GM21447 (cell line): ENCODE data around the gene MFSD1.

Source experiments
- ATAC-seq: cut with Tn5 transposase; IDR thresholded peaks from one replicate; pipeline ENCODE4 v1.9.1; 2021; ENCODE audit not compliant: unreplicated experiment

Gene MFSD1

DNA sequence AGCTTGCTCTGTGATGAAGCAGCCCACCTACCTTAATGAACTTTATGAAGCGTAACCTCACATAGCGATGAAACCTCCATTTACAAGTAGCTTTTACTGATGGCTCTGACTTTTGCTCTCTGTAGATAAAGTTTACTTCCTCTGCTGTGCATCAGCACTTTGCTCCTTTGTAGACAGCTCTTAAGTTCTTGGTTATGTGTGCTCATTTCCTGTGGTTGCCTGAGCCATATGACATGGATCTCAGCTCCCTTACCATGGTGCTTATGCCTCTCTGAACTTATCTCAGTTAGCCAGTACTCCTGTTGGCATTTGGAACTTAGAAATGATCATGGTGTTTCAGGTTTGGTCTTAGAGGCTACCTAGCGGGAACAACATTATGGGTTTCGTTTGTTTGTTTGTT is 7.8 kb downstream of the MFSD1 start:
- no peak for ATAC-seq

DNA sequence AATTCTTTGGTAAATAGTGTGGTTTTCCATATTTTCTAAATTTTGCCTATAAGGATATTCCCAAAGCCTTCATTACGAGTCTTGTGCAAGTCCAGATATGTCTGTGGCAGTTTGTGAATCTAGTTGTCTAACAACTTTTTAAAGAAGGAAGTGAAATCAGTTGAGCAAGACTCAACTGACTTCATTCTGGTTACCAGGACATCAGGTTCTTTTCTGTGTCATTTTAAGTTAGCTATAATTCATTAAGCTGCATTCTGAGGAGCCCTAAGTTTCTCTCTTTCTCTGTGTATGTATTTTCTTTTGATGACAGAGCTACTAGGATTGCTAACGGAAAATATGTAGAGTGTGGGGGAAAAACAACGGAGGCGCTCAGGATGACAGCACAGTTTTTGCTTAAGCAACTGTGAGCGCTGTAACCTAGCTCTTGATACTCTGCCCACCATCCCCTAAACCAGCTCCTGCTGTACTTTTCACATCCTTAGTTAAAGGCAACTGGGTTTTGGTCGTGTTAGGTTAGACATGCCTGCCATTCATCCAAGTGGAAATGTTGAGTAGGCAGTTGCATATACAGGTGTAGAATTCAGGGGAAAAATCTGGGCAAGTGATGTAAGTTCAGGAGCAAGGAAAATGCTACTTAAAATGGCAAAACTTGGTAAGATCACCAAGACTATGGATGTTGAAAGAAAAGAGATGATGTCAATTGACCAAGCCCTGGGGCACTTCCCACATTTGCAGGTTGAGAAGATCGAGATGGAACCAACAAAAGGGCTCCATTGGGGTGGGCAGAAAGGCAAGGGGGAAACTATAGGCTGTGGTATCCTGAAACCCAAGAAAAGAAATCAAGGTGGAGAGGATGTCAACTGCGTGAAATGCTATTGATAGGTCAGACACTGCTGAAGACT is 9.2 kb downstream of the MFSD1 start:
- ATAC-seq: no peak

- ATAC-seq: no peak
Measured at GRCh38 chr3:158819282-158819681, 17.4 kb downstream of the MFSD1 start.

- no peak for ATAC-seq
Measured at GRCh38 chr3:158820521-158820920, 18.7 kb downstream of the MFSD1 start.

DNA sequence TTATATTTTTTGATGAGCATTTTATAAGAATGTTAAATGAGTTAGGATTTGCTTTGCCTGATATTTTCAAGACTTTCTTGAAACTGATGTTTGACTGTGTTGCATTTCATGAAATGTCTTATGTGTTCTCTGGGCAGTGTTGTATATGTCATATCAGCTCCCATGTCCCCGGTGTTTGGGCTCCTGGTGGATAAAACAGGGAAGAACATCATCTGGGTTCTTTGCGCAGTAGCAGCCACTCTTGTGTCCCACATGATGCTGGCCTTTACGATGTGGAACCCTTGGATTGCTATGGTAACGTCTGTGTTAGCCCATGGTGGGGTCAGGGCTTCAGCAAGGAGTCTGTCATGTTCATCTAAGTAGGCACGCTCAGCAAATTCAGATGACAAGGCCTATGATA is 20.0 kb downstream of the MFSD1 start:
- no peak for ATAC-seq

DNA sequence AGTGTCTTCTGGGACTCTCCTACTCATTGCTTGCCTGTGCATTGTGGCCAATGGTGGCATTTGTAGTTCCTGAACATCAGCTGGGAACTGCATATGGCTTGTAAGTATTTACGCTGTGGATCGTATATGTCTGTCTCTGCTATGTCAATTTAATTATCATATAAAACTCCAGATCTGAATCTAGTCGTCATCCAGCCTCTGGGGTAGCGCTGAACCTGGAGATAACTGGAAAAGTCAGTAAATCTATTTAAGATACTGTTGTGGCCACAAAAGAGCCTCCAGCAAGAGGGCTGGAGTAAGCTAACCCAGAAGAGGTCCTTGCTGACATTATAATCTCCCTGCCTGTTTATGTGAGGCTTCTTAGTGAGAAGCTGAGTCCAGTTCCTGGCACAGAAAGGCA is 21.6 kb downstream of the MFSD1 start:
- ATAC-seq: no peak

GRCh38 chr3:158827773-158828172 is 25.9 kb downstream of the MFSD1 start:
- ATAC-seq: no peak

DNA sequence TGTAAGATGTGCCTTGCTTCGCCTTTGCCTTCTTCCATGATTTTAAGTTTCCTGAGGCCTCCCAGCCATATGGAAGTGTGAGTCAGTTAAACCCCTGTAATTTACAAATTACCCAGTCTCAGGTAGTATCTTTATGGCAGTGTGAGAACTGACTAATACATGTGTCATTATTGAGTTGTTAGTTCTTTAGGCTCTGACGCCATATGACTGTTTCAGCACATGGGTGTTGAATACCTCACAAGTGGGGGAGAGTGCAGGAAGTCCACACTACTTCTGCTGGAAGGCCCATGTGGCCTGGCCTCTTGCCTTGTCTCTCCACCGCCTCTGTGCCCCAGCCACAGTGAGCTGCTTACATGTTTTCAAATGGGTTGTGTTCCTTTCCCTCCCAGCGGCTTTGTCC is 28.5 kb downstream of the MFSD1 start:
- ATAC-seq: no peak

GRCh38 chr3:158831861-158832260 is 30.0 kb downstream of the MFSD1 start:
- no peak for ATAC-seq

DNA sequence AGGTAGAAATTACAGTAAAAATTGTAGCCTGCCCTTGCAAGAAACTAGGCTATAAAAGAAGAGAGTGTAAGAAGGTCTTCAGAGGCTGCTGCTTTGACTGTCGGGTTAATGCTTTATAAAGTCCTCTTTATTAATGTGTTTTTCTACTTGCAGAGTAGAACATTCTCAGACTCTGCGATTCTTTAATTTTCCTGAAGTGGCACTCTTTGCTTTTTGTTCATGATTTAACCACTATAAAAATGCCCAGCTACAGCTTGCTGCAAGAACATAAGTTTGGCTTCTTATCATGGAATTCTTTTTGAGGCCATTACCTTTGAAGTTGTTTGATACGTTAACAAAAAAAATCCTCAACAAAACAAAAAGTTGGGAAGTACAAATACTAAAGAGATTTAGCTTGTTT is 33.8 kb downstream of the MFSD1 start:
- ATAC-seq: no peak

DNA sequence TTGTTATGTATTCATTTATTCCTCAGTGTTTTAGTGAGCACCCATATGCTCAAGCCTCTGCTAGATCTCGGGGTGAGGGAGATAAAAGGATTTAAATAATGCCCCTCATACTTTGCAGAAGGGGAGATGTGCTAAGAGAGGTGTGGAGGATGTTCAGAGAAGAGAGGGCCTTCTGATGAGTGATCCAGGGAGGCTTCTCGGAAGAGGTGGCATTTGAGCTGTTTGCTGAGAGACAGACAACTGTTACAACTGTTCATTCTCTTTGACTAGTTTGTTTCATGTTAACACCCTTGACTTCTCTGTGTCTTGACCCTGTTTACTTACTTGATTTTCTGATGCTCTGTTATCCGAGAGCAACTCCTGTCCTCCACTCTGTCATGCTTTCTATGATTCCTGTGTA is 34.5 kb downstream of the MFSD1 start:
- ATAC-seq: no peak

DNA sequence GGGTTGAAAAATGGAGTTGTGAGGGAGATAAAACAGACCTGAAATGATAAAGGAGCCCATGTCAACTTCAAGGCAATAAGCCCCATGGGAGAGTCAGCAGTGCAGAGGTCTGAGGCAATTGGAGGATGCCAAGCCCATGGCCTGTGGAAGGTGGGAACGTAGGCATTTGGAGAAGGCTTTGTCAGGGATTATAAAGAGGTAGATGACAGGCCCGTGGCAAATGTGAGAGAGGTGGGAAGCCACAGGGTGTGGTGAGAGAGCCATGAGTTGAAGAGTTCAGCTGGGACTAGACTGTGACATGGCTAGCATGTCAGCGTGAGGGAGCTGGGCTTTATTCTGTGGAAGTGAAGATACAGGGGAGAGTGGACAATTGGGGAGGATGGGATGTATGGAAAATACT is 35.4 kb downstream of the MFSD1 start:
- no peak for ATAC-seq

GRCh38 chr3:158839966-158840365 is 38.1 kb downstream of the MFSD1 start:
- no peak for ATAC-seq

GRCh38 chr3:158841387-158841786 is 39.5 kb downstream of the MFSD1 start:
- ATAC-seq: no peak

GRCh38 chr3:158842976-158843375 is 41.1 kb downstream of the MFSD1 start:
- no peak for ATAC-seq

GRCh38 chr3:158845765-158846350 is 44.0 kb downstream of the MFSD1 start:
- ATAC-seq: peak; percentile 46

GRCh38 chr3:158846803-158847451 is 45.1 kb downstream of the MFSD1 start:
- peak; percentile 90 for ATAC-seq

GRCh38 chr3:158847452-158847821 is 45.6 kb downstream of the MFSD1 start:
- peak; percentile 26 for ATAC-seq

DNA sequence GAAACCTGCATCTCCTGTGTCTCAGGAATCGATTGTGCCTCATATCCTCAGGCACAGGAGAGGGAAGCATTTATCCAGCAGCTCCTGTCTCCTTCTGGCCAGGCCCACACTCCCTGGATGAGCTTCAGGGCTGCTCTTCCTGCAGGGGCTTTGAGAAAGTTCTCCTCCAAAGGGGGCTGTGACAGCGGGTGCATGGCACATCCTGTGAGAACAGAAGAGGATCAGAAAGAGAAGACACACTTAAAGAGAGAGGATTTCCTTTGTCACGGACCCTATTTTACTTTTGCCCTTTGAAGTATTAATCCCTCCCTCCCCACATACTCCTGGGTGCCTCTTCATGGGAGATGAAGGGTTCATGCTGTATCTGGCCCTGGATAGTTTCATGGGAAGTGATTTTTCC is 46.0 kb downstream of the MFSD1 start:
- ATAC-seq: no peak

- no peak for ATAC-seq
Measured at GRCh38 chr3:158849757-158850156, 47.9 kb downstream of the MFSD1 start.

GRCh38 chr3:158859362-158859761 is 57.5 kb downstream of the MFSD1 start:
- ATAC-seq: no peak

GRCh38 chr3:158863247-158863646 is 61.4 kb downstream of the MFSD1 start:
- ATAC-seq: no peak
